Glomerular endothelial cell (primary cell): ENCODE data around the gene MOK. TPM values are rescaled to one million over a fixed set of nuclear protein-coding genes. Genes with fewer than 3 reads are reported as not detected.
"Not testable (repeated sequence)": the region's sequence is repeated elsewhere in the genome, so short reads cannot be mapped to it uniquely, and the experiment has no call there.

Experiments
- DNase-seq: peaks from one replicate; pipeline ENCODE4 v3.0.0-alpha.2; 2011; ENCODE audit warnings: low read depth, low spot score; ENCODE audit errors: extremely low read depth
- total RNA-seq: library from RNA; depleted of rRNA; stranded (reverse); fragments of >200 nt; gene quantifications from 2 replicates; pipeline ENCODE4 v1.2.3, GENCODE V29; 2015

Gene MOK
- total RNA-seq, 1 donor from 2014 or later: 9.7 TPM

DNA sequence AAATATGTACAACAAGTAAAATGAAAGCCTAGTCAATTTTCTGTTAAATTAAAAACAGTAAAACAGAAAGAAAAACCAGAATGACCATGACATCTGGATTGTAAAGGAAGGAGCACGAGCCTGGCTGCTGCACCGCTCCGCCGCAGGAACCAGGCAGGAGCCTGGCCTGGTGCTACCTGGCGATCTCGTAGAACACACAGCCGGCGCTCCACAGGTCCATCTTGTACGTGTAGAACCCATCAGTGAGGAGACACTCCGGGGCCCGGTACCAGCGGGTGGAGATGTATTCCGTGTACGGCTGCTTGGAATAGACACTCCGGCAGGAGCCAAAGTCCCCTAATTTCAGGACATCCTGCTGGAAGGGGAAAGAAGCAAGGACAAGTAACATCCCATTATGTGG, 54.3 kb downstream of the MOK start:
- no peak for DNase-seq

DNA sequence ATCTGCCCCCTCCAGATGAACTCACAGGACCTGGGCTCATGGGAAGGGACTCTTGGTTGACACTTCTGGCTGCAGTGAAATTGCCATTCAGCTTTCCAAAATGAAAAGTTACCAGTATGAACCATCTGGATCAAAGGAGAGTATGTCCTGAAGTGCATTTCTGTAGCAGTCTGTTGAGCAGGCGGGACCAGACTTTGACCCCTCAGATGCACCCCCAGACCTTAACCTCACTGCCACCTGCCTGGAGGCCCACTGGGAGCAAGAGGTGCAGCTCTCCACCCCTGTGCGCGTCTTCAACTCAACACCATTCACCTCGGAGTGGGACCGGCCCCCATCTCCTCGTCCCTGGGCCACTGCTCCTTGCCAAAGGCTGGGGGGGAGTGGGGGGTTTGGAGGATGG, 55.0 kb downstream of the MOK start:
- DNase-seq: no peak

DNA sequence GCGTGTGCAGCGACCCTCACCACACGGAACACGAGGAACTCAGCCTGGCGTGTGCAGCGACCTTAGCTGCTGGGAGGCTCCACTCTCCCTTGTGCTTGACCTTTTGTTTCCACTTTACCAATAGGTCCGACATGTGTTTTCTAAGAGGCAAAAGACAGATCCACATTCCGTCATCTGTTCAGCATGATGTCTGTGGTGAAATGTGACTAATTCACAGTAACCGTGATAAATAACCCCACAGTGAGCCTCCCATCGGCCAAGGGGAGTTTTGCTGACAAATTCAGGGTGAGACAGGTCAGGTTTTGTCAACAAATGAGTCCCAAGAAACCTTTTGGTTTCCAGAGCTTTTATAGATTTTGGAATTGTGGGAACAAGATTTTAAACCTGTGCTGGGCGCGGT, 55.9 kb downstream of the MOK start:
- no peak for DNase-seq

DNA sequence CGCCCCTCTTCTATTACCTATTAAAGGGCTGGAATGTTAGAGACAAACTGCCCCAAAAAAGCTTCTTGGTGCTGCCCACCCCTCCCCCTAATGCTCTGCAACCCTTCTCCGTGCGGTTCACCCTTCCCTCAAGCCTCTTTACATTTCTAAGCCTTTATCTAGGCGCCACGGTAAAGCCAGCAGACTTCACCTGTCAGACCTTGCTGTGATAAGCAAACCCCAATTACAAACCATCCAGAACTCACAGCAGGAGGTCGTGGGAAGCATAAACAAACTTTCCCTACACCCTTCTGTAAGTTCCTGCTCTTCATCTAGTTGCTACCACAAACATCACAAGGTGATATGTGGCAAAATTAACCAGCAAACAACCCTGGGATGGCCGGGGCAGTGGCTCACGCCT, 56.8 kb downstream of the MOK start:
- no peak for DNase-seq

DNA sequence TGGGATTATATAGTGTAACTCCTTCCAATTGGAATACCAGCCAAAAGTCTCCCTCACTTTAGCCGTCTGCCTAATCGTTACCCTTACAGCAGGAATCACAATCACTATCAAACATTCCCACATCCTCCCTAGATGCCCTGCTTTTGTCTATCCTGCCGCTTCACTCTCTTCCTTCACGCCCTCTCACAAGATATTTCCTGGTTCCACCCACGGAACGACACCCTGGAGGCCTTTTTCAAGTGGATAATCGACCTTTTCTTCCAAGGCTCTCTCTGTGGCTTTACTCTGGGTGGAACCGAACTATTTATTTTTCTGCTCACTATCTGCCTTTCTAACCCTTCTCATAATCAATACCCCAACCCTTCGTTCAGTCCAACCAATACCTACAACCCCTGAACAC, 58.9 kb downstream of the MOK start:
- no peak for DNase-seq

DNA sequence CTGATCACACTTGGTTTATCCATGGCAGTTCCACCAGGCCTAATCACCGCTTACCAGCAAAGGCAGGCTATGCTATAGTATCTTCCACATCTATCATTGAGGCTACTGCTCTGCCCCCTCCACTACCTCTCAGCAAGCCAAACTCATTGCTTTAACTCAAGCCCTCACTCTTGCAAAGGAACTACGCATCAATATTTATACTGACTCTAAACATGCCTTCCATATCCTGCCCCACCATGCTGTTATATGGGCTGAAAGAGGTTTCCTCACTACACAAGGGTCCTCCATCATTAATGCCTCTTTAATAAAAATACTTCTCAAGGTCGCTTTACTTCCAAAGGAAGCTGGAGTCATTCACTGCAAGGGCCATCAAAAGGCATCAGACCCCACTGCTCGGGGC, 61.2 kb downstream of the MOK start:
- DNase-seq: not testable (repeated sequence)

- no peak for DNase-seq
Measured at GRCh38 chr14:102241147-102241546, 63.8 kb downstream of the MOK start.

GRCh38 chr14:102240481-102240880, 64.5 kb downstream of the MOK start:
- not testable (repeated sequence) for DNase-seq

- DNase-seq: no peak
Measured at GRCh38 chr14:102239231-102239630, 65.7 kb downstream of the MOK start.

GRCh38 chr14:102238766-102239165, 66.2 kb downstream of the MOK start:
- DNase-seq: no peak

DNA sequence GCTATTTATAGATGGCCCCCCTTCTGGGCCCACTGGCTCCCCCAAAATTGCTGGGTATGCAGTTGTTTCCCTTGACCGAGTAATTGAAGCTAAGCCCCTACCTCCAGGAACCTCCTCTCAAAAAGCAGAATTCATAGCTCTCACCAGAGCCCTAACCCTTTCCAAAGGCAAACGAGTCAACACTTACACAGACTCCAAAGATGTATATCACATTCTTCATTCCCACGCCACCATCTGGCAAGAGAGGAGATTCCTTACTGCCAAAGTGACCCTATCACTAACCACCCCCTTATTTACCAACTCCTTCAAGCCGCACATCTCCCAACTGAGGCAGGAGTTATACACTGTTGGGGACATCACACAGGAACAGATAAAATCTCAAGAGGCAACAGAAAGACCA, 66.8 kb downstream of the MOK start:
- no peak for DNase-seq

DNA sequence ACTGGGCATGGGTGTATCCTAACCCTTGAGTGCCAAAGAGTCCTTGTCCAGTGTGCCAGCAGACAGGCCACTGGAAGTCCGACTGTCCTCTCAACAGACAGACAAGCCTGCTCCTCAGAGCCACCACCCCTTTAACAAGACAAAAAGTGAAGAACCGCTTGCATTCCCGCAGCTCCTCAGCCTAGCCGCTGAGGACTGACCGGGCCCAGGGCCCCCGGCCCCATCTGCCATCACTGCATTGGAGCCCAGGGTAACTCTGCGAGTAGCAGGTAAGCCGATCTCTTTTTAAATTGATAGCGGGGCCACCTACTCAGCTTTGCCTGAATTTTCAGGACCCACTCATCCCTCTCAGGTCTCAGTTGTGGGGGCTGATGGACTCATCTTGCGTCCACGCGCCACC, 68.9 kb downstream of the MOK start:
- DNase-seq: no peak

GRCh38 chr14:102235275-102235897, 69.6 kb downstream of the MOK start:
- DNase-seq: peak; percentile 25

DNA sequence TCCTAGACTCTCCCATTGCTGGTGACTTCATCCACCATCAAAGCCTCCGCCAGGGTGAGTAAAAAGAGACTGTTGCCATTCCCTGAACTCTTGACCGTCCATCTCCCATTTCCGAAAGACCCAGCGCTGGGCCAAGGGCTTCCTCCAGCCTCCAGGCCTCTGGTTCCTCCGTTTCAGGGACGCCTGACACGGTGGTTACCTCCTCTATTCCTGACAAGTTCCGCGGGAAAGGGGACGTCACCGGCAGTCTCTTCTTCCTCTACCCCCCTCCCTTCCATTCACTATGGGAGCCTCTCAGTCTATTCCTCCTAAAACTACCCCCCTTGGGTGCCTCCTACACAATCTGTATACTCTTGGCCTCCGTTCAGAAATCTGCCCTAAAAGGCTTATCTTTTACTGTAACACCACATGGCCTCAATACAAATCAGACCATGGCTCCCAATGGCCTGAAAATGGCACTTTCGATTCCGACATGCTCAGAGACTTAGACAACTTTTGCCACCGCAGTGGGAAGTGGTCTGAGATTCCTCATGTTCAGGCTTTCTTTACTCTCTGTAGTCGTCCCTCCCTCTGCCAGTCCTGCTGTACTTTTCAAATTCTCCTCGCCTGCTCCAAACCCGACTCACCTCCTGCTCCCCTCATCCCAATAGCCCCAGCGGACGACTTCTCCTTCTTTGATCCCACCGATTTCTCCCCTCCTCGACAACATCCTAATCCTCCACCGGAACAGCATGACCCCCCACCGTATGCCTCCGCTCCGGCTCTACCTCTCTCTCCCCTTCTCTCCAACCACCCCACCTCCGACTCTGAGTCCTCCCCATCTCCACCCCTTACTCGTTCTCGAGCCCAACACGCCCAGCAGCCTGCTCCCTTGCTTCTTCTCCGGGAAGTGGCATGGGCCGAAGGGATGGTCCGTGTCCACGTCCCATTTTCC, 70.4 kb downstream of the MOK start:
- DNase-seq: no peak

GRCh38 chr14:102233081-102233480, 71.9 kb downstream of the MOK start:
- DNase-seq: no peak

- DNase-seq: no peak
Measured at GRCh38 chr14:102232348-102232625, 72.7 kb downstream of the MOK start.

GRCh38 chr14:102231476-102232347, 73.3 kb downstream of the MOK start:
- DNase-seq: no peak

- no peak for DNase-seq
Measured at GRCh38 chr14:102230481-102231210, 74.3 kb downstream of the MOK start.

DNA sequence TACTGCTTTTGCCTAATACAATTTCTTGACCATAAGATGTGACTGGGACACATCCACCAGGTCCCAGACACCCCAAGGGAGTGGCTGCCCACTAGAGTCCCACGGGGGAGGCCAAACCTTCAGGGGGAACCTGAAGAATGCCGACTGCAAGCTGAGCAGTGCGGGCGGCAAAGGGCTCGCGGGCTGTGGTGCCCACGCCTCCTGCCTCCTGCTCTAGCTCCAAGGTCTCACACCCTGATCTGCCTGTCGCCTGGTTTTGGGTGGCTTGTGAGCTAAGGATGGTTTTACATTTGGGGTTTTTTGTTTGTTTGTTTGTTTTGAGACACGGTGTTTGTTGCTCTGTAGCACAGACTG, 75.2 kb downstream of the MOK start:
- DNase-seq: no peak

GRCh38 chr14:102229071-102229738, 75.8 kb downstream of the MOK start:
- no peak for DNase-seq
